CD4-positive, alpha-beta T cell (primary cell): ENCODE results near the gene MIA3. TPM values are rescaled to one million over a fixed set of nuclear protein-coding genes. Genes with fewer than 3 reads are reported as not detected.

Source experiments
- ATAC-seq: fragments of 200-7000 bp; cut with Tn5 transposase; one replicate; pipeline ENCODE4 v1.10.0; 2022; ENCODE audit warnings: mild to moderate bottlenecking; ENCODE audit not compliant: poor library complexity
- CTCF ChIA-PET: fragments of 350-600 bp; sonication (Branson Sonifier 250); formaldehyde crosslinking; loops from one replicate; lab custom pipeline; 2021; ENCODE audit warnings: antibody characterized with exemption, inconsistent platforms; lab: Charles Lee
- POLR2A ChIA-PET: fragments of 350-600 bp; sonication (Branson Sonifier 250); formaldehyde crosslinking; loops from one replicate; lab custom pipeline; 2021; ENCODE audit warnings: antibody characterized with exemption, inconsistent platforms; lab: Charles Lee
- DNase-seq, 14 experiments: peaks; one replicate each; pipeline ENCODE4 v3.0.0-alpha.2; 2013 to 2020; ENCODE audit warnings: mixed read lengths in 2 of 14
- H3K27ac ChIP-seq, 2 donors: one replicate each; pipeline versions ENCODE4 v1.5.1 to v1.7.0; 2013; ENCODE audit warnings: low read length in 2 of 2, low read depth in 1 of 2, mild to moderate bottlenecking in 1 of 2
- H3K27me3 ChIP-seq, 2 experiments: 1 replicate in 1 of 2; 2 replicates in 1 of 2; pipeline versions ENCODE4 v1.6.1 to v1.7.0; 2013; ENCODE audit warnings: low read length in 2 of 2, control low read depth in 1 of 2, mild to moderate bottlenecking in 1 of 2, moderate library complexity in 1 of 2; ENCODE audit not compliant: insufficient read depth in 2 of 2, control insufficient read depth in 1 of 2
- H3K36me3 ChIP-seq: one replicate; pipeline ENCODE4 v1.6.1; 2013; ENCODE audit warnings: low read length, control low read depth; ENCODE audit not compliant: insufficient read depth
- H3K4me1 ChIP-seq: one replicate; pipeline ENCODE4 v1.6.1; 2013; ENCODE audit warnings: low read length, control low read depth; ENCODE audit not compliant: insufficient read depth
- H3K4me3 ChIP-seq: one replicate; pipeline ENCODE4 v1.5.1; 2013; ENCODE audit warnings: mild to moderate bottlenecking, low read length, moderate library complexity
- H3K9me3 ChIP-seq, 2 experiments: 1 replicate in 1 of 2; 2 replicates in 1 of 2; pipeline versions ENCODE4 v1.6.1 to v1.7.0; 2013; ENCODE audit warnings: low read length in 2 of 2, mild to moderate bottlenecking in 2 of 2, control low read depth in 1 of 2, moderate library complexity in 1 of 2; ENCODE audit not compliant: control insufficient read depth in 1 of 2, insufficient read depth in 1 of 2
- H3K27ac Mint-ChIP-seq: one replicate; pipeline ENCODE4 v1.8.0; 2020; ENCODE audit warnings: mixed read lengths
- H3K27me3 Mint-ChIP-seq: one replicate; pipeline ENCODE4 v1.8.0; 2021; ENCODE audit warnings: mixed read lengths
- H3K36me3 Mint-ChIP-seq: one replicate; pipeline ENCODE4 v1.8.0; 2021; ENCODE audit warnings: low read depth, mixed read lengths
- H3K4me1 Mint-ChIP-seq: one replicate; pipeline ENCODE4 v1.8.0; 2021; ENCODE audit warnings: low read depth, mixed read lengths
- H3K4me3 Mint-ChIP-seq: one replicate; pipeline ENCODE4 v1.8.0; 2020; ENCODE audit warnings: mild to moderate bottlenecking, mixed read lengths
- H3K9me3 Mint-ChIP-seq: one replicate; pipeline ENCODE4 v1.8.0; 2020; ENCODE audit warnings: mixed read lengths
- intact Hi-C, 2 experiments: fragments of 100-400 bp; cut with DNase I in 1 of 2; cut with micrococcal nuclease in 1 of 2; formaldehyde crosslinking; loops; one replicate each; pipeline versions ENCODE4 v1.15.1 to v1.9.0; 2023 to 2025; cut with DNase I, micrococcal nuclease
- total RNA-seq, 174 experiments: library from RNA in 2 of 174; stranded (reverse) in 2 of 174; gene quantifications; one replicate each; pipeline ENCODE4 v1.2.3 and lab custom pipeline; 2021 to 2026
- TF ChIP-seq, protein P1 (sequence below): fragments of 200-600 bp; IDR thresholded peaks from one replicate; pipeline ENCODE4 v1.8.0; 2022; ENCODE audit warnings: antibody characterized with exemption, mild to moderate bottlenecking

The MIA3 gene
- total RNA-seq, 2 experiments from 2014 or later, result 123 to 135 TPM

DNA sequence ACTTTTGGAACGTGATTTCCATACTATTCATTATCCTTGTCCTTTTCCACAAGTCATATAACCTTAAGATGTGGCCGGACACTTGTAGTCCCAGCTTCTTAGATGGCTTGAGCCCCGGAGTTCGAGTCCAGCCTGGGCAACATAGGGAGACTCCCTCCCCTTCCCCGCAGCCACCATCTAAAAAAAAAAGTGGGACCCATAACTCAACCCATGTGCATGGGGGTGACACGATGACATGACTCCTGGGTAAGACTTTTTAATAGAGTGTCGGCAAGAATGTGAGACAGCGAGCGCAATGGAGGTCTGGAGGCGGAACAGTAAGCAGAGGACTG lies 25.7 kb downstream of the MIA3 start:
- Mint-ChIP-seq H3K27ac (peak overlapping the region; percentile 99), H3K36me3 (peaks cover 64% of the 10 kb centered on the region), H3K4me1 (peaks cover 44% of the 10 kb centered on the region), H3K9me3 (no peaks in the 10 kb centered on the region), H3K27me3 (no peaks in the 10 kb centered on the region), H3K4me3 (peak overlapping the region; percentile 94)
- H3K9me3 ChIP-seq, result no peaks in the 10 kb centered on the region
- DNase-seq (peak in 1 of 14 experiments; percentile 34), ATAC-seq (peak; percentile 32)
- H3K27me3 ChIP-seq, result no peaks in the 10 kb centered on the region
- TF ChIP-seq, protein P1, sequence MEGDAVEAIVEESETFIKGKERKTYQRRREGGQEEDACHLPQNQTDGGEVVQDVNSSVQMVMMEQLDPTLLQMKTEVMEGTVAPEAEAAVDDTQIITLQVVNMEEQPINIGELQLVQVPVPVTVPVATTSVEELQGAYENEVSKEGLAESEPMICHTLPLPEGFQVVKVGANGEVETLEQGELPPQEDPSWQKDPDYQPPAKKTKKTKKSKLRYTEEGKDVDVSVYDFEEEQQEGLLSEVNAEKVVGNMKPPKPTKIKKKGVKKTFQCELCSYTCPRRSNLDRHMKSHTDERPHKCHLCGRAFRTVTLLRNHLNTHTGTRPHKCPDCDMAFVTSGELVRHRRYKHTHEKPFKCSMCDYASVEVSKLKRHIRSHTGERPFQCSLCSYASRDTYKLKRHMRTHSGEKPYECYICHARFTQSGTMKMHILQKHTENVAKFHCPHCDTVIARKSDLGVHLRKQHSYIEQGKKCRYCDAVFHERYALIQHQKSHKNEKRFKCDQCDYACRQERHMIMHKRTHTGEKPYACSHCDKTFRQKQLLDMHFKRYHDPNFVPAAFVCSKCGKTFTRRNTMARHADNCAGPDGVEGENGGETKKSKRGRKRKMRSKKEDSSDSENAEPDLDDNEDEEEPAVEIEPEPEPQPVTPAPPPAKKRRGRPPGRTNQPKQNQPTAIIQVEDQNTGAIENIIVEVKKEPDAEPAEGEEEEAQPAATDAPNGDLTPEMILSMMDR, result no peak
- ChIA-PET CTCF (interaction anchor here (2.0 to 2.3 kb wide), 3 partner anchors 9 to 70 kb away, joined by 9 to 20 read pairs (median 12); partner anchors contain the start of genes AIDA and BROX), POLR2A (interaction anchor here (0.8 to 4.1 kb wide), 15 partner anchors 9 to 1203 kb away, joined by 3 to 70 read pairs (median 10); partner anchors contain the start of genes AIDA, BROX, DUSP10 and MIA3)
- peaks cover 20% of the 10 kb centered on the region for H3K4me1 ChIP-seq
- intact Hi-C loops, result no loop called here
- peak overlapping the region; percentile 95 to 97 for H3K27ac ChIP-seq
- peak overlapping the region; percentile 73 for H3K4me3 ChIP-seq
- H3K36me3 ChIP-seq, result peaks cover 33% of the 10 kb centered on the region

DNA sequence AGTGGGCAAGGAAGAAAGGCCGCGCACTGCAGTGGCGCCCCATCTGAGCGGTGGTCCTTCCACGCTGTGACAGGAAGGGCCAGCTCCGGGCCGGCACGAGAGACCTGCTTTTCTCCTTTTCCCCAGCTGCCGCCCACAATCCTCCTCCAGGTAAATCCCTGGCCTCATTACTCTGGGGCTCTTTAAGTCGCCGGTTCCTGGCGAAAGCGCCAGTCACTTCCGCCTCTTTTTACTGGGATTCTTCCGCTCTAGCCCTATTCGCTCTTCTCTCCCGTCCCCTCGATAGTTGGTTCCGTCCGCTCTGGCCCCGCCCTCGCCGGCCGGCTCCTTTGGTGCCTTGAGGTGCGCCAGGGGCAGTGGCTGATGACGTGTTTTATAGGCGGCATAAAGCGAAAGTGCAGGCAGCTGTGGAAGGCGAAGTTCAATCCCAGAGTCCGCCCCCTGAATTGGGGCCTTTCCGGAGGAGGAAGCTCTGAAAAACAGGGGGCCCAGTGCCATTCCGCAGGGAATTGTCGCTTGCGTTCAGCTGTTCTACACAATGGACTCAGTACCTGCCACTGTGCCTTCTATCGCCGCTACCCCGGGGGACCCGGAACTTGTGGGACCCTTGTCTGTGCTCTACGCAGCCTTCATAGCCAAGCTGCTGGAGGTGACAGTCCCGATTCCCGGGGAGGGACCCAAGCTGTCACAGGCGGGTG lies 26.2 kb downstream of the MIA3 start:
- peaks cover 64% of the 10 kb centered on the region for H3K36me3 Mint-ChIP-seq
- peaks cover 44% of the 10 kb centered on the region for H3K4me1 Mint-ChIP-seq
- CTCF ChIA-PET, result interaction anchor here (1.2 to 2.3 kb wide), 4 partner anchors 10 to 179 kb away, joined by 3 to 20 read pairs (median 10); partner anchors contain the start of genes AIDA and BROX
- no peaks in the 10 kb centered on the region for H3K9me3 Mint-ChIP-seq
- H3K36me3 ChIP-seq, result peaks cover 32% of the 10 kb centered on the region
- peak overlapping the region; percentile 73 for H3K4me3 ChIP-seq
- no peaks in the 10 kb centered on the region for H3K27me3 Mint-ChIP-seq
- intact Hi-C loops, result loop anchor here (1.0 to 2.0 kb wide), 5 partner anchors 11 to 68 kb away; partner anchors contain the start of genes AIDA (in 1 of the 2), BROX (in 1 of the 2), MIA3 (in 1 of the 2) and TAF1A (in 1 of the 2)
- peak overlapping the region; percentile 95 to 97 for H3K27ac ChIP-seq
- H3K9me3 ChIP-seq, result no peaks in the 10 kb centered on the region
- POLR2A ChIA-PET, result interaction anchor here (0.8 to 4.1 kb wide), 20 partner anchors 10 to 1202 kb away, joined by 3 to 70 read pairs (median 7); partner anchors contain the start of genes AIDA, BROX, DUSP10 and MIA3
- peaks cover 20% of the 10 kb centered on the region for H3K4me1 ChIP-seq
- H3K27me3 ChIP-seq, result no peaks in the 10 kb centered on the region
- TF ChIP-seq, protein P1, result no peak
- DNase-seq (peak; percentile 91 to 99 (median 96)), ATAC-seq (peak; percentile 83)
- peak overlapping the region; percentile 94 for H3K4me3 Mint-ChIP-seq
- peak overlapping the region; percentile 99 for H3K27ac Mint-ChIP-seq

DNA sequence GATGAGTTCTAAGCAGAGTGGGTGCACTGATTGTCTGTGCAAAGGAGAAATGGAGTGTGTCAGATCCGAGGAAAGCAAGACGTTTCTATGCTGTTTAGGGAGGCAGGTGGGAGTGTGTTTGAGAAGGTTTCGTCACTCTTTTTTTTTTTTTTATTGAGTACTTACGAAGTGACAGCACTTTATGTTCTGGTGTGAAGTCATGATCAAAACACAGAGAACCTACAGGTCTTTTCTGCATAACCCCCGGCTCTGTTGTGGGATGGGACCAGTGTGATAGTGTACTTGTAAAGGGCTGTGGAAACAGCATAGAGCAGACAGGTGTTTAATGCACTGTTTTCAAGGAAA lies 26.7 kb downstream of the MIA3 start:
- peak overlapping the region; percentile 95 to 97 for H3K27ac ChIP-seq
- H3K36me3 ChIP-seq, result peaks cover 34% of the 10 kb centered on the region
- no peaks in the 10 kb centered on the region for H3K9me3 ChIP-seq
- TF ChIP-seq, protein P1, result no peak
- H3K4me1 ChIP-seq, result peaks cover 20% of the 10 kb centered on the region
- ATAC-seq (peak; percentile 67), DNase-seq (peak in 5 of 14 experiments; percentile 5 to 80 (median 61))
- H3K4me3 ChIP-seq, result peak overlapping the region; percentile 73
- no peaks in the 10 kb centered on the region for H3K27me3 ChIP-seq
- H3K4me3 Mint-ChIP-seq, result peak overlapping the region; percentile 94
- intact Hi-C loops, result loop anchor here (1.0 to 2.0 kb wide), 5 partner anchors 11 to 68 kb away; partner anchors contain the start of genes AIDA (in 1 of the 2), BROX (in 1 of the 2), MIA3 (in 1 of the 2) and TAF1A (in 1 of the 2)
- ChIA-PET CTCF (interaction anchor here (1.2 to 2.3 kb wide), 4 partner anchors 10 to 179 kb away, joined by 3 to 20 read pairs (median 10); partner anchors contain the start of genes AIDA and BROX), POLR2A (interaction anchor here (0.9 to 4.1 kb wide), 19 partner anchors 10 to 1202 kb away, joined by 3 to 70 read pairs (median 8); partner anchors contain the start of genes AIDA, BROX, DUSP10 and MIA3)
- no peaks in the 10 kb centered on the region for H3K27me3 Mint-ChIP-seq
- H3K27ac Mint-ChIP-seq, result peak overlapping the region; percentile 99
- no peaks in the 10 kb centered on the region for H3K9me3 Mint-ChIP-seq
- peaks cover 61% of the 10 kb centered on the region for H3K36me3 Mint-ChIP-seq
- peaks cover 44% of the 10 kb centered on the region for H3K4me1 Mint-ChIP-seq
